ENCODE measurements around the gene FRMD5.
"Not testable (repeated sequence)": the region's sequence is repeated elsewhere in the genome, so short reads cannot be mapped to it uniquely, and the experiment has no call there.

The FRMD5 gene

DNA sequence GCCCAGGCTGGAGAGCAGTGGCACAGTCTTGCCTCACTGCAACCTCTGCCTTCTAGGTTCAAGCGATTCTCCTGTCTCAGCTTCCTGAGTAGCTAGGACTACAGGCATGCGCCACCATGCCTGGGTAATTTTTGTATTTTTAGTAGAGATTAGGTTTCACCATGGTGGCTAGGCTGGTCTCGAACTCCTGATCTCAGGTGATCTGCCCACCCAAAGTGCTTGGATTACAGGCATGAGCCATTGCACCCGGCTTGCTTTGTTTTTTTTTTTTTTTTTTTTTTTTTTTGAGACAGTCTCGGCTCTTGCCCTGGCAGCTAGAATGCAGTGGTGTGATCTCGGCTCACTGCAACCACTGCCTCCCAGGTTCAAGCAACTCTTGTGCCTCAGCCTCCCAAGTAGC is 362.6 kb downstream of the FRMD5 start:
- DNase-seq (ENCODE audit: low read depth in 2 of 2): not testable (repeated sequence)

DNA sequence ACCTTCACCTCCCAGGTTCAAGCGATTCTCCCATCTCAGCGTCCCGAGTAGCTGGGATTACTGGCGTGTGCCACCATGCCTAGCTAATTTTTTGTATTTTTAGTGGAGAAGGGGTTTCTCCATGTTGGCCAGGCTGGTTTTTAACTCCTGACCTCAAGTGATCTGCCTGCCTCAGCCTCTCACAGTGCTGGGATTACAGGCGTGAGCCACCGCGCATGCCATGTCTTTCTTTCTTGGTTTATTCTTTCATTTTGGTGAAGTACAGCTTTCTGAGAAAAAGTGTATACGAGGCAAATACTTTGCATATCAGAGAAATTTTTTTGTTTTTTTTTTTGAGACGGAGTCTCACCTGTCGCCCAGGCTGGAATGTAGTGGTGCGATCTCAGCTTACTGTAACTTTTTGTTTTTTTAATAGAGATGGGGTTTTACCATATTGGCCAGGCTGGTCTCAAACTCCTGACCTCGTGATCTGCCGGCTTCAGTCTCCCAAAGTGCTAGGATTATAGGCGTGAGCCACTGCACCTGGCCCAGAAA is 363.5 kb downstream of the FRMD5 start:
- not testable (repeated sequence) for DNase-seq (ENCODE audit: low read depth in 2 of 2)

DNA sequence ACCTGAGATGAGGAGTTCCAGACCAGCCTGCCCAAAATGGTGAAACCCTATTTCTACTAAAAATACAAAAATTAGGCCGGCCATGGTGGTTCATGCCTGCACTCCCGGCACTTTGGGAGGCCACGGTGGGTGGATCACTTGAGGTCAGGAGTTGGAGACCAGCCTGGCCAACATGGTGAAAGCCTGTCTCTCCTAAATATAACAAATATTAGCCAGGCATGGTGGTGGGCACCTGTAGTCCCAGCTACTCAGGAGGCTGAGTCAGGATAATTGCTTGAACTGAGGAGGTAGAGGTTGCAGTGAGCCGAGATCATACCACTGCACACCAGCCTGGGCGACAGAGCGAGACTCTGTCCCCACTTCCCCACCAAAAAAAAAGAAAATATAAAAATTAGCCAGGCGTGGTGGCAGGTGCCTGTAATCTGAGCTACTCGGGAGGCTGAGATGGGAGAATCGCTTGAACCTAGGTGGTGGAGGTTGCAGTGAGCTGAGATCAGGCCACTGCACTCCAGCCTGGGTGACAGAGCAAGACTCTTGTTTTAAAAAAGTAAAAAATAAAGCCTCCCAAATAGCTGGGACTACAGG is 364.3 kb downstream of the FRMD5 start:
- DNase-seq (ENCODE audit: low read depth in 2 of 2): not testable (repeated sequence)

DNA sequence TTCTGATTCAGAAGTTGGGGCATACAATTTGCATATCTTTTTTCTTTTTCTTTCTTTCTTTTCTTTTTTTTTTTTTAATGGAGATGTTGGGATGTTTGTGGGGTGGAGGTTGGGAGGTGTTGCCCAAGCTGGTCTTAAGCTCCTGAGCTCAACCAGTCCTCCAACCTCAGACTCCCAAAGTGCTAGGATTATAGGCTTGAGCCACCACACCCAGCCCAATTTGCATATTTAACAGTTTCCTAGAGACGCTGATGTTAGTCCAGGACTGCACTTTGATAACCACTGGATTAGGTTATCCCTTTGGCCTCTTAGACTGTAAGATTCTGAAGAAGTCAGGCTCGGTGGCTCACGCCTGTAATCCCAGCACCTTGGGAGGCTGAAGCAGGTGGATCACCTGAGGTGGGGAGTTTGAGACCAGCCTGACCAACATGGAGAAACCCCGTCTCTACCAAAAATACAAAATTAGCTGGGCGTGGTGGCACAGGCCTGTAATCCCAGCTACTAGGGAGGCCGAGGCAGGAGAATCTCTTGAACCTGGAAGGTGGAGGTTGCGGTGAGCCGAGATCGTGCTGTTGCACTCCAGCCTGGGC is 365.0 kb downstream of the FRMD5 start:
- DNase-seq (ENCODE audit: low read depth in 2 of 2): not testable (repeated sequence)

DNA sequence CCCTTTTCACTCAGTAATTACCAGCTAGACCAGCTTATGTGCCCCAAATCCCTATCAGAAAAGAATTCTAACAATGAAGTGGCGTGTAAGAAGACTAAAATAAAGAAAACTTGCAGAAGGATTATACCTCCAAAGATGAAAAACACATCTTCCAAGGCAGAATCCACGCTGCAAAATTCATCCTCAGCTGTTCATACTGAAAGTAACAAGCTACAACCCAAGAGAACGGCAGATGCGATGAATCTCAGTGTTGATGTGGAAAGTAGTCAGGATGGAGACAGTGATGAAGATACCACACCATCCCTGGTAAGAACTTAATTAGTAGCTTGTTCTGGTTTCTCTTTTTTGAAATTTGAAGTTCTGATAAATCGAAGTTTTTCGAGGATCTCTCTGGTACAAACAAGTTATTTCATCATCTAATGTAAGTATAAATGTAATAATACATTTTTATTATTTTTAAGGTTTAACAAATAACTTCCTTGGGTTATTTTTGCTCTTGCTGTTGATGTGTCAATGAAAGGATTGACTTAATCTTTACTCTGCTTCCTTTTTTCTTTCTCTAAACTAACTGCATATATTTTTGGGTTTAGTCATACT is 366.9 kb downstream of the FRMD5 start:
- no peak for DNase-seq (ENCODE audit: low read depth in 2 of 2)

DNA sequence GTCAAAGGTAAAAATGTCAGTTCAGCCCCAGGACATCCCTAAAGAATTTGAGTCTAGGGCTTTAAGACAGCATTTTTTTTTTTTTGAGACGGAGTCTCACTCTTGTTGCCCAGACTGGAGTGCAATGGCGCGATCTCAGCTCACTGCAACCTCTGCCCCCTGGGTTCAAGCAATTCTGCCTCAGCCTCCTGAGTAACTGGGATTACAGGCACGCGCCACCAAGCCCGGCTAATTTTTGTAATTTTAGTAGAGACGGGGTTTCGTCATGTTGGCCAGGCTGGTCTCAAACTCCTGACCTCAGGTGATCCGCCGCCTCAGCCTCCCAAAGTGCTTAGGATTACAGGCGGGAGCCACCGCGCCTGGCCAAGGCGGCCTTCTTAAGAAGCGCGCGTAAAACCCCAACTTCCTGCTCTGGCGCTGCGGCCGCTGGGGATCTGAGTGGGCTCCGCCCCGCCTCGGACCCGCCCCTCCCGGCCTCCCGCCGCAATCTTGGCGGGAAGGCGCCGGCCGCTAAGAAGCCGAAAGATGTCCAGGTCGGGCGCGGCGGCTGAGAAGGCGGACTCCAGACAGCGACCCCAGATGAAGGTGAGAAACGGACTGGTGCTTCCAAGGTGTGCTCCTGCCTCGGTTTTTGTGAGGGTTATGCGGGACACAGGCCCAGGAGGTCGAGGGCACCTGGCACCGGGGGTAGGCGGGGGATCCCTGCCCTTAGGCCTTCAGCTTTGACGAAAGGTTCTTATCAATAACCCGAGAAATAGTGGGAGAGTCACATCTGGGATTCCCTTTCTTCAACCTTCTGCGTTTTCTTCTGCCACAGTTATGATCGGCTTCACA is 368.3 kb downstream of the FRMD5 start, which contains the start of gene WDR76:
WDR76 (plus strand) TSS at position 495 of the 834 bp plus-strand sequence; CDS start at position 526, 31 bp downstream.
- DNase-seq (ENCODE audit: low read depth in 2 of 2): peak; percentile 45 to 49

DNA sequence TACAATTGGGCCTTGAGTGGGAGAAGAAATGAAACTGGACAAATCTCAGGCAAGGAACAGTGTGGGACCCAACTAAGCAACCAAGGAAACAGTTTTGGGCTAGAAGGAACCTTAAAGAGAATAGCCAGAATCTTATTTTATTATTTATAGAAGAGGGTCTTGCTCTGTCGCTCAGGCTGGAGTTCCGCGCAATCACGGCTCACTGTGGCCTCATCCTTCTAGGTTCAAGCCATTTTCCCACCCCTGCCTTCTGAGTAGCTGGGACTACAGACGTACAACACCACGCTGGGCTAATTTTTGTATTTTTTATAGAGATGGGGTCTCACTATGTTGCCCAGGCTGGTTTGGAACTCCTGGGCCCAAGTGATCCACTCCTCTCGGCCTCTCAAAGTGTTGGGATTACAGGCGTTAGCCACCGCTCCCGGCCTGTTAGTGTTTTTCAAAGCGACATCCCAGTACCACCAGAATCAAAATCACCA is 369.0 kb downstream of the FRMD5 start:
- no peak for DNase-seq (ENCODE audit: low read depth in 2 of 2)

DNA sequence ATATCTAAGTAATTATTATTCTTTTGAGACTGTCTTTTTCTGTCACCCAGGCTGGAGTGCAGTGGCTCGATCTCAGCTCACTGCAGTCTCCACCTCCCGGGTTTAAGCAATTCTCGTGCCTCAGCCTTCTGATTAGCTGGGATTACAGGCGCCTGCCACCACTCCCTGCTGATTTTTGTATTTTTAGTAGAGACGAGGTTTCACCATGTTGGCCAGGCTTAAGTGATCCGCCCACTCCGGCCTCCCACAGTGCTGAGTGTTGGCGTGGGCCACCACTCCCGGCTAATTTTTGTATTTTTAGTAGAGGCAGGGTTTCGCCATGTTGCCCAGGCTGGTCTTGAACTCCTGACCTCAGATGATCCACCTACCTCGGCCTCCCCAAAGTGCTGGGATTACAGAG is 369.8 kb downstream of the FRMD5 start:
- DNase-seq (ENCODE audit: low read depth in 2 of 2): not testable (repeated sequence)

DNA sequence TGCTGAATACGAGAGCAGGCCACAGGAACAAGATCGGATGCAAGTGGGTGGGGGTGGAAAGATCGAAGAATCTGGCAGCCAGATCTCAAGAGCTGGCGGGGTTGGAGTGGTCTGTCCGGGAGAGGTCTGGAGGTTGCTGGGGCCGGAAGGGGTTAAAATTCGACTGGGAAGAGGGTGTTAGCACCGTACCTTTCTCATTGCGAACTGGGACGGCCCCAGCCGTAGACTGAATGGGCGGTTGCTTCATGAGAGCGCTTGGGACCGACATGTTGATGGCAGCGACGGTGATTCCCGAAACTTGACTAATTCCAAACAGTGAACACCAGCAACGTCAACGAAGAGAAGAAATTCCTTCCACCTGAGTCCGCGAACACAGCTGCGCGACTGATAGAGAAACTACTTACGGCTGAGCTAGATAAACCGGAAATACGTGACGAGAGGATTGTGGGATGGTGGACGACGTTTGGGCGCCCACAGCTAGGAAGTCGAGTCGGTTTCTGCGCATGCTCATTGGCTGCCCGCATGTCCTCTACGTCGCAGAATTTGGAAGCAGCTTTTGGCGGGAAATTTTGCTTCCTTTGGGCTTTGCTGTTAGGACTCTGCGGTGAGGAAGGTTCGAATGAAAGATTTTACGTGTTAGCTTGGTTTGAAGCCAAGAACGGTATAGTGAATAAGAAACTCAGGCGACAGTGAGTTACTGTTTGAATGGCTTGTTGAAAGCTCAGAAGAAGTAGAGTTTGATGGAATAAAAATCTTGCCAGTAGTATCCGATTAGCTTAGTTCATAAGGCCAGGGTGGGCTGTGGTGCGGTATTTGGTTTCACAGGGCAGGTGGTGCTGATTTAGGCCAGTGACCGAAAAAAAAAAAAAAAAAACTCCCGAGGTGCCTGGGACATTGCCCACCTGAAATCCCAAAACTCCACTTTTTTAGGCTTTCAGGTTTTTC is 370.5 kb downstream of the FRMD5 start, which contains the start of gene MFAP1:
MFAP1 (minus strand) TSS at position 389 of the 945 bp plus-strand sequence; CDS start at position 268, 121 bp downstream.
- DNase-seq (ENCODE audit: low read depth in 2 of 2): peak; percentile 78 to 90

DNA sequence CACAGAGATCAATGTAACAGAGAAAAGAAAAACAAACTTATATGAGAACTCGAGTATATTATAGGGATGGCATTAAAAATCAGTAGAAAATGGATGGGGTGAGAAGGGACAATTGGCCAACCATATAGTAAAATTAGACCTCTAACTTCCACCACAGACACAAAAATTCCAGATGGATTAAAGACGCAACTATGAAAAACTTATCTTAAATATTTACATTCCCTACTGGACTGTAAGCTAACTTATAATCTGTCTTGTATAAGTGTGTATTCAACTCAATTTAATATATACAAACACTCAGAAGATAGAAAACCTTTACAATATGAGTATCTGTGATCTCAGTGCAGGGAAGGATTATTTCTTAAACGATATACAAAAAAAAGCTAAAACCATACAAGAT is 373.6 kb downstream of the FRMD5 start:
- no peak for DNase-seq (ENCODE audit: low read depth in 2 of 2)
